WTC11 (cell line): ENCODE data around the gene TTC28. TPM values are rescaled to one million over a fixed set of nuclear protein-coding genes. Genes with fewer than 3 reads are reported as not detected.

ENCODE experiments used
- ATAC-seq: fragments of 200-7000 bp; cut with Tn5 transposase; 2 replicates; pipeline ENCODE4 v1.10.0; 2021; ENCODE audit warnings: mild to moderate bottlenecking, moderate library complexity
- CTCF ChIA-PET: fragments of 300-600 bp; sonication (Branson Sonifier 250); formaldehyde crosslinking; loops from one replicate; lab custom pipeline; 2021; ENCODE audit warnings: antibody characterized with exemption; lab: Charles Lee
- POLR2A ChIA-PET: fragments of 350-600 bp; sonication (Branson Sonifier 250); formaldehyde crosslinking; loops from one replicate; lab custom pipeline; 2021; ENCODE audit warnings: antibody characterized with exemption; lab: Charles Lee
- DNase-seq: peaks from one replicate; pipeline ENCODE4 v3.0.0; 2021; ENCODE audit warnings: low spot score
- H3K27ac Mint-ChIP-seq: 2 replicates; pipeline ENCODE4 v1.8.0; 2021; ENCODE audit warnings: mixed read lengths
- H3K27me3 Mint-ChIP-seq: 2 replicates; pipeline ENCODE4 v1.8.0; 2021; ENCODE audit warnings: low read depth, mild to moderate bottlenecking, moderate library complexity, mixed read lengths
- H3K36me3 Mint-ChIP-seq: 2 replicates; pipeline ENCODE4 v1.8.0; 2021; ENCODE audit warnings: mixed read lengths
- H3K4me1 Mint-ChIP-seq: 2 replicates; pipeline ENCODE4 v1.8.0; 2022; ENCODE audit warnings: mixed read lengths
- H3K4me3 Mint-ChIP-seq: 2 replicates; pipeline ENCODE4 v1.8.0; 2021; ENCODE audit warnings: mild to moderate bottlenecking, moderate library complexity, mixed read lengths
- H3K9me3 Mint-ChIP-seq: 2 replicates; pipeline ENCODE4 v1.8.0; 2021; ENCODE audit warnings: mixed read lengths
- CBFB ChIP-seq: sonication (generic); formaldehyde crosslinking; IDR thresholded peaks from 2 replicates; pipeline ENCODE4 v1.8.1; 2022; ENCODE audit warnings: mild to moderate bottlenecking, low read depth, missing genetic modification reagents
- FOXP1 ChIP-seq: sonication (generic); formaldehyde crosslinking; IDR thresholded peaks from 2 replicates; pipeline ENCODE4 v1.8.0; 2022; ENCODE audit warnings: missing genetic modification reagents, mild to moderate bottlenecking, moderate library complexity, borderline replicate concordance
- GTF2I ChIP-seq: fragments of 250-450 bp; sonication (Bioruptor Pico); conservative IDR thresholded peaks from 2 replicates; pipeline ENCODE4 v1.4.0; 2021; ENCODE audit warnings: mild to moderate bottlenecking
- MYBL2 ChIP-seq: sonication (generic); formaldehyde crosslinking; IDR thresholded peaks from 2 replicates; pipeline ENCODE4 v1.8.1; 2023; ENCODE audit warnings: mild to moderate bottlenecking, moderate library complexity, missing genetic modification reagents
- PRDM15 ChIP-seq: sonication (generic); formaldehyde crosslinking; IDR thresholded peaks from 2 replicates; pipeline ENCODE4 v1.8.0; 2022; ENCODE audit warnings: missing genetic modification reagents
- PREB ChIP-seq: sonication (generic); formaldehyde crosslinking; IDR thresholded peaks from 2 replicates; pipeline ENCODE4 v1.8.1; 2022; ENCODE audit warnings: mild to moderate bottlenecking, missing genetic modification reagents, moderate library complexity, borderline replicate concordance
- RORB ChIP-seq: fragments of 250-450 bp; sonication (Bioruptor Pico); IDR thresholded peaks from 2 replicates; pipeline ENCODE4 v1.9.0; 2021; ENCODE audit warnings: mild to moderate bottlenecking
- SMAD4 ChIP-seq: sonication (generic); formaldehyde crosslinking; IDR thresholded peaks from 2 replicates; pipeline ENCODE4 v1.8.0; 2022; ENCODE audit warnings: mild to moderate bottlenecking, missing genetic modification reagents
- STAT6 ChIP-seq: sonication (generic); formaldehyde crosslinking; conservative IDR thresholded peaks from 2 replicates; pipeline ENCODE4 v1.8.1; 2023; ENCODE audit warnings: mild to moderate bottlenecking, low read depth, missing genetic modification reagents, moderate library complexity
- USF2 ChIP-seq: sonication (generic); formaldehyde crosslinking; IDR thresholded peaks from 2 replicates; pipeline ENCODE4 v1.8.1; 2023; ENCODE audit warnings: mild to moderate bottlenecking, missing genetic modification reagents, moderate library complexity
- ZNF121 ChIP-seq: sonication (generic); formaldehyde crosslinking; IDR thresholded peaks from 2 replicates; pipeline ENCODE4 v1.8.0; 2023; ENCODE audit warnings: missing genetic modification reagents
- ZNF232 ChIP-seq: sonication (generic); formaldehyde crosslinking; IDR thresholded peaks from 2 replicates; pipeline ENCODE4 v1.8.0; 2022; ENCODE audit warnings: mild to moderate bottlenecking, missing genetic modification reagents
- ZNF263 ChIP-seq: sonication (generic); formaldehyde crosslinking; IDR thresholded peaks from 2 replicates; pipeline ENCODE4 v1.8.1; 2022; ENCODE audit warnings: low read depth, mild to moderate bottlenecking, moderate library complexity, missing genetic modification reagents
- ZNF423 ChIP-seq: fragments of 250-450 bp; sonication (Bioruptor Pico); IDR thresholded peaks from 2 replicates; pipeline ENCODE4 v2.1.2; 2022; ENCODE audit warnings: mild to moderate bottlenecking, moderate library complexity
- total RNA-seq: library from RNA; stranded (reverse); gene quantifications from 3 replicates; pipeline ENCODE4 v1.2.3, GENCODE V29; 2021
- TF ChIP-seq, protein P1 (sequence below): sonication (generic); formaldehyde crosslinking; IDR thresholded peaks from 2 replicates; pipeline ENCODE4 v1.8.1; 2023; ENCODE audit warnings: mild to moderate bottlenecking, missing genetic modification reagents
- TF ChIP-seq, protein P2 (sequence below): fragments of 250-450 bp; sonication (Bioruptor Pico); IDR thresholded peaks from 2 replicates; pipeline ENCODE4 v1.9.0; 2021; ENCODE audit warnings: mild to moderate bottlenecking
- TF ChIP-seq, protein P3 (sequence below): fragments of 250-450 bp; sonication (Bioruptor Pico); IDR thresholded peaks from 2 replicates; pipeline ENCODE4 v1.9.0; 2021; ENCODE audit warnings: mild to moderate bottlenecking, borderline replicate concordance

Gene TTC28
- total RNA-seq, 1 experiment from 2014 or later = 13.0 TPM

GRCh38 chr22:28341001-28341400 lies 338.6 kb downstream of the TTC28 start:
- ATAC-seq (no peak), DNase-seq (no peak)
- POLR2A ChIA-PET = no interaction called here
- H3K36me3 Mint-ChIP-seq = peaks cover 25% of the 10 kb centered on the region
- peaks cover 26% of the 10 kb centered on the region for H3K9me3 Mint-ChIP-seq
- H3K27ac Mint-ChIP-seq = no peak overlapping the region
- TF ChIP-seq, protein P1, sequence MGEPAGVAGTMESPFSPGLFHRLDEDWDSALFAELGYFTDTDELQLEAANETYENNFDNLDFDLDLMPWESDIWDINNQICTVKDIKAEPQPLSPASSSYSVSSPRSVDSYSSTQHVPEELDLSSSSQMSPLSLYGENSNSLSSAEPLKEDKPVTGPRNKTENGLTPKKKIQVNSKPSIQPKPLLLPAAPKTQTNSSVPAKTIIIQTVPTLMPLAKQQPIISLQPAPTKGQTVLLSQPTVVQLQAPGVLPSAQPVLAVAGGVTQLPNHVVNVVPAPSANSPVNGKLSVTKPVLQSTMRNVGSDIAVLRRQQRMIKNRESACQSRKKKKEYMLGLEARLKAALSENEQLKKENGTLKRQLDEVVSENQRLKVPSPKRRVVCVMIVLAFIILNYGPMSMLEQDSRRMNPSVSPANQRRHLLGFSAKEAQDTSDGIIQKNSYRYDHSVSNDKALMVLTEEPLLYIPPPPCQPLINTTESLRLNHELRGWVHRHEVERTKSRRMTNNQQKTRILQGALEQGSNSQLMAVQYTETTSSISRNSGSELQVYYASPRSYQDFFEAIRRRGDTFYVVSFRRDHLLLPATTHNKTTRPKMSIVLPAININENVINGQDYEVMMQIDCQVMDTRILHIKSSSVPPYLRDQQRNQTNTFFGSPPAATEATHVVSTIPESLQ (CRISPR knock-in tag) = no peak
- no peak for TF ChIP-seq ZNF121 (CRISPR knock-in tag)
- TF ChIP-seq, protein P2, sequence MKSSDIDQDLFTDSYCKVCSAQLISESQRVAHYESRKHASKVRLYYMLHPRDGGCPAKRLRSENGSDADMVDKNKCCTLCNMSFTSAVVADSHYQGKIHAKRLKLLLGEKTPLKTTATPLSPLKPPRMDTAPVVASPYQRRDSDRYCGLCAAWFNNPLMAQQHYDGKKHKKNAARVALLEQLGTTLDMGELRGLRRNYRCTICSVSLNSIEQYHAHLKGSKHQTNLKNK (CRISPR knock-in tag) = no peak
- TF ChIP-seq, protein P3, sequence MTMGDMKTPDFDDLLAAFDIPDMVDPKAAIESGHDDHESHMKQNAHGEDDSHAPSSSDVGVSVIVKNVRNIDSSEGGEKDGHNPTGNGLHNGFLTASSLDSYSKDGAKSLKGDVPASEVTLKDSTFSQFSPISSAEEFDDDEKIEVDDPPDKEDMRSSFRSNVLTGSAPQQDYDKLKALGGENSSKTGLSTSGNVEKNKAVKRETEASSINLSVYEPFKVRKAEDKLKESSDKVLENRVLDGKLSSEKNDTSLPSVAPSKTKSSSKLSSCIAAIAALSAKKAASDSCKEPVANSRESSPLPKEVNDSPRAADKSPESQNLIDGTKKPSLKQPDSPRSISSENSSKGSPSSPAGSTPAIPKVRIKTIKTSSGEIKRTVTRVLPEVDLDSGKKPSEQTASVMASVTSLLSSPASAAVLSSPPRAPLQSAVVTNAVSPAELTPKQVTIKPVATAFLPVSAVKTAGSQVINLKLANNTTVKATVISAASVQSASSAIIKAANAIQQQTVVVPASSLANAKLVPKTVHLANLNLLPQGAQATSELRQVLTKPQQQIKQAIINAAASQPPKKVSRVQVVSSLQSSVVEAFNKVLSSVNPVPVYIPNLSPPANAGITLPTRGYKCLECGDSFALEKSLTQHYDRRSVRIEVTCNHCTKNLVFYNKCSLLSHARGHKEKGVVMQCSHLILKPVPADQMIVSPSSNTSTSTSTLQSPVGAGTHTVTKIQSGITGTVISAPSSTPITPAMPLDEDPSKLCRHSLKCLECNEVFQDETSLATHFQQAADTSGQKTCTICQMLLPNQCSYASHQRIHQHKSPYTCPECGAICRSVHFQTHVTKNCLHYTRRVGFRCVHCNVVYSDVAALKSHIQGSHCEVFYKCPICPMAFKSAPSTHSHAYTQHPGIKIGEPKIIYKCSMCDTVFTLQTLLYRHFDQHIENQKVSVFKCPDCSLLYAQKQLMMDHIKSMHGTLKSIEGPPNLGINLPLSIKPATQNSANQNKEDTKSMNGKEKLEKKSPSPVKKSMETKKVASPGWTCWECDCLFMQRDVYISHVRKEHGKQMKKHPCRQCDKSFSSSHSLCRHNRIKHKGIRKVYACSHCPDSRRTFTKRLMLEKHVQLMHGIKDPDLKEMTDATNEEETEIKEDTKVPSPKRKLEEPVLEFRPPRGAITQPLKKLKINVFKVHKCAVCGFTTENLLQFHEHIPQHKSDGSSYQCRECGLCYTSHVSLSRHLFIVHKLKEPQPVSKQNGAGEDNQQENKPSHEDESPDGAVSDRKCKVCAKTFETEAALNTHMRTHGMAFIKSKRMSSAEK = no peak
- TF ChIP-seq ZNF263 (CRISPR knock-in tag) = no peak
- TF ChIP-seq PRDM15 = no peak
- TF ChIP-seq GTF2I (CRISPR knock-in tag) = no peak
- no peak for TF ChIP-seq MYBL2 (CRISPR knock-in tag)
- no peak for TF ChIP-seq ZNF423 (CRISPR knock-in tag)
- TF ChIP-seq RORB (CRISPR knock-in tag) = no peak
- TF ChIP-seq FOXP1 (CRISPR knock-in tag) = no peak
- TF ChIP-seq SMAD4 (CRISPR knock-in tag) = no peak
- no peak for TF ChIP-seq CBFB (CRISPR knock-in tag)
- TF ChIP-seq STAT6 = no peak
- no peak for TF ChIP-seq USF2 (CRISPR knock-in tag)
- no peak for TF ChIP-seq ZNF232
- no peak for TF ChIP-seq PREB
- H3K4me3 Mint-ChIP-seq = no peak overlapping the region
- H3K27me3 Mint-ChIP-seq = peaks cover 7% of the 10 kb centered on the region
- H3K4me1 Mint-ChIP-seq = peaks cover 6% of the 10 kb centered on the region; the same call in 1 of the 2 replicates
- CTCF ChIA-PET = no interaction called here
